D721Med (cell line): ENCODE measurements around the gene PRR3.

Source experiments
- DNase-seq: peaks from one replicate; pipeline ENCODE4 v3.0.0; 2011; ENCODE audit warnings: low spot score; ENCODE audit not compliant: insufficient read length
- FAIRE-seq: peaks from 2 replicates; lab custom pipeline; 2011; peaks lifted over from hg19 to GRCh38; lab: Jason Lieb, UNC
- CTCF ChIP-seq: IDR thresholded peaks from 2 replicates; pipeline ENCODE4 v1.5.1; 2012; ENCODE audit warnings: mild to moderate bottlenecking, control low read depth; ENCODE audit not compliant: insufficient read depth; ENCODE audit errors: missing control alignments

The PRR3 gene

GRCh38 chr6:30543821-30544220, 13.3 kb upstream of the PRR3 start:
- no peak for TF ChIP-seq CTCF
- FAIRE-seq = no peak
- DNase-seq = no peak

- FAIRE-seq (no peak), DNase-seq (no peak)
- peak; percentile 63 for TF ChIP-seq CTCF
These were observed 12.3 kb upstream of the PRR3 start for GRCh38 chr6:30544666-30545272.

GRCh38 chr6:30547454-30547853, 9.6 kb upstream of the PRR3 start:
- TF ChIP-seq CTCF = no peak

GRCh38 chr6:30548375-30548774, 8.7 kb upstream of the PRR3 start:
- DNase-seq (no peak), FAIRE-seq (no peak)

More at GRCh38 chr6:30547454-30547853, 9.6 kb upstream of the PRR3 start:
- no peak for FAIRE-seq
- DNase-seq = no peak

DNA sequence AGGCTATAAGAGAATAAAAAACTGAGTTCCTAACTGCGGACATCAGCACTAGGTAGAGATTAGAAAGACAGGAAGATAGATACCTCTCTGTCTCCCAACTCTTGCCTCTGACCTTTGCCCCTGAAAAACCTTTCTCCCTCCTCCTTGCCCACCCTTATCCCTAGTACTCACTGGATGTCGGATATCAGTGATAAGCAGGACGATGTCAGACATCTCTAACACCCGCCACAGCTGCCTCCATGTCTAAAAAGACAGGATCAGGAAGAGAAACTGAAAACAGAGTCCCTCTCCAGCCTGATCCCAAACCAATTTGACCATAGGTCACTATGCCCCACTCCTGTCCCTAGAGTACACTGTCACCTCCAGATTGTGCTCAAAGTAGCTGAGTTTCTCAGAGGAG, 2.7 kb upstream of the PRR3 start:
- no peak for FAIRE-seq
- no peak for DNase-seq
- TF ChIP-seq CTCF = no peak

More at GRCh38 chr6:30548375-30548774, 8.7 kb upstream of the PRR3 start:
- TF ChIP-seq CTCF = no peak

DNA sequence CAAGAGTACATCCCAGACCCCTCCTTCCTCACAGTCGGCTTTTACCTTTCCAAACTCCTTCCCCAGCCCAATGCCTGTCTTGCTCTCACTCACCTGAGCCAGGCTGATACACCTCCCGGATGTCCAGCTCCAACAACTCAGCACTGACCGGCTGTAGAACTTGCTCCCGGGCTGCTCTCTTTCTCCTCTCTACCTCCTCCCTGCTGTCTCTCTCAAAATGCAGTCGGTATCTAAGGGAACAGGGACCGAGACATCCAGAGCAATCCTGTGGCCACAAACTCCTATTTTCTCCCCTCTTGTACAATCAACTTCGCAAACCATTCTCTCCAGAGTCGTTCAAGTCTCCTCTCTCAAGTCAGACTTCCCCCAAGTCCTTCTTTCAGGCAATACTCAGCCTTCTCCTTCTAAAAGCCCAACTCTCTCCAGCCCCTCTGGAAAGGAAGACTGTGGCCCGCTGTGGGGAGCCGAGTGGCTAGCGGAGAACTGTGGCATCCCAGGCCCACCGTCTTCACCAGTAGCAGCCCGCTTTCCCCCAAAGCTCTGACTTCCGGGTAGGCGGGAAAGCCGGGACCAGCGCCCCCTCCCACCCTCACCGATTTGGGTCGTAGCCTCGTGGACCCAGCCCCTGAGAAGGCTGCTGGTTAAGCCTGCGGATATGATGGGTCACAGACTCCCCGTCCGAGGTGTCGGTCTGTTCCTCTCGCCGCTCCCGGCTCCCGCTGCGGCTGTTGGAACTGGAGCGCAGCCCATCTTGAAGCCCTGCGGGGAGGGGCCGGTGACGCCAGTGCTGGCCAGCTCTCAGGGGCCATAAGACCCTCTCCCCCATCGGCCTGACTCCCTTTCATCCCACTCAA, 1.9 kb upstream of the PRR3 start:
- FAIRE-seq = no peak
- DNase-seq = no peak
- TF ChIP-seq CTCF = no peak

DNA sequence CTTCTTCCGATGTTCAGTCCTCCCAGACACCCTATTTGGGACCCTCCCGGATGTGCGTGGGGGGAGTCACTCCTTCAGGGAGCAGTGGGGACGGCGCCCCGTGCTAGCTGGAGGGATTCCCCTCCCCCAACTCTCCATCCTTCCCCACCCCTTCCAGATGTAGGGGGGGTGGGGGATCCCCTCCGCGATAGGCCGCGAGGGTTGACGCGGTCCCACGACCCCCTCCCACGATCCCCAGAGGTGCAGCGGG, 1.4 kb upstream of the PRR3 start:
- DNase-seq (no peak), FAIRE-seq (no peak)
- no peak for TF ChIP-seq CTCF
